Activated naive CD4-positive, alpha-beta T cell treated with anti-CD3 and anti-CD28 coated beads, Interleukin-2, amount 10 ng/mL, durations not matched to agents 7 days and 5 days (primary cell): Measurements from ENCODE around the gene GDF11.

Source experiments
- CTCF ChIA-PET: fragments of 350-600 bp; sonication (Branson Sonifier 250); formaldehyde crosslinking; loops from one replicate; lab custom pipeline; 2021; ENCODE audit warnings: antibody characterized with exemption; lab: Charles Lee
- DNase-seq: peaks from one replicate; pipeline ENCODE4 v3.0.0-alpha.2; 2020
- H3K27ac Mint-ChIP-seq: one replicate; pipeline ENCODE4 v1.8.0; 2021; ENCODE audit warnings: mild to moderate bottlenecking, moderate library complexity, mixed read lengths
- H3K27me3 Mint-ChIP-seq: one replicate; pipeline ENCODE4 v1.8.0; 2021; ENCODE audit warnings: mild to moderate bottlenecking, mixed read lengths
- H3K36me3 Mint-ChIP-seq: one replicate; pipeline ENCODE4 v1.8.0; 2021; ENCODE audit warnings: mixed read lengths
- H3K4me1 Mint-ChIP-seq: one replicate; pipeline ENCODE4 v1.8.0; 2021; ENCODE audit warnings: mixed read lengths
- H3K4me3 Mint-ChIP-seq: one replicate; pipeline ENCODE4 v1.8.0; 2021; ENCODE audit warnings: mild to moderate bottlenecking, moderate library complexity, mixed read lengths
- H3K9me3 Mint-ChIP-seq: one replicate; pipeline ENCODE4 v1.8.0; 2021; ENCODE audit warnings: mixed read lengths

Gene GDF11

DNA sequence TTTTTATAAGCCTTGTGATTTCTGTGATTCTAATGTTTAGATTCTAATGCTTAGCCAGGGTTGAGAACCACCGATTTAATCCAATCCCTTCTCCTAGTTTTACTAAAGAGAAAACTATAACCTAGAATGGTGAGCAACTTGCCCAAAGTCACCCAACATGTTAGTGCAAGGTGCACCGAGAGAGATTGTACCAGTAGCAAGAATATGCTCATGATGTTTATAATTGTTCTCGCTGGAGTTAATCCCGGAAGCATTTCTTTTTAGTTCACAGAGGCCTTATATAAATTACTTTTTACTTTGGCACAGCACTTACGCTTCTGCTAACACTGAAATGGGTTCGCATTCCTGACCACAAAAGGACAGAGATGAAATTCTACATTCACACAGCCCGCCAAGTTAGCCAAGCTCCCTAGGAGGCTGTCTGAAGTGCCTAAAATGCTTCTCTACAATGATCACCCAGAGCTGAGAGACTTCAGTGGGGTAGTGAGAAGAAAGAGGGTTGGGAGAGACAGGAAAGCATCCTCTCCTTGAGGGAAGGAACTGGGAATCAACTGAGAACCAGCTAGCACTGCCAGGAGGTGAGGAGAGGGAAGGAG lies 27.7 kb upstream of the GDF11 start:
- Mint-ChIP-seq H3K4me3 (peak overlapping the region; percentile 90), H3K9me3 (no peaks in the 10 kb centered on the region), H3K27ac (peak overlapping the region; percentile 94), H3K36me3 (peaks cover 16% of the 10 kb centered on the region), H3K4me1 (peaks cover 42% of the 10 kb centered on the region), H3K27me3 (peaks cover 33% of the 10 kb centered on the region)
- CTCF ChIA-PET, result interaction anchor here (0.7 to 11.3 kb wide), 3 partner anchors 21 to 70 kb away, joined by 3 to 166 read pairs (median 3); no protein-coding TSS in a partner anchor
- no peak for DNase-seq

DNA sequence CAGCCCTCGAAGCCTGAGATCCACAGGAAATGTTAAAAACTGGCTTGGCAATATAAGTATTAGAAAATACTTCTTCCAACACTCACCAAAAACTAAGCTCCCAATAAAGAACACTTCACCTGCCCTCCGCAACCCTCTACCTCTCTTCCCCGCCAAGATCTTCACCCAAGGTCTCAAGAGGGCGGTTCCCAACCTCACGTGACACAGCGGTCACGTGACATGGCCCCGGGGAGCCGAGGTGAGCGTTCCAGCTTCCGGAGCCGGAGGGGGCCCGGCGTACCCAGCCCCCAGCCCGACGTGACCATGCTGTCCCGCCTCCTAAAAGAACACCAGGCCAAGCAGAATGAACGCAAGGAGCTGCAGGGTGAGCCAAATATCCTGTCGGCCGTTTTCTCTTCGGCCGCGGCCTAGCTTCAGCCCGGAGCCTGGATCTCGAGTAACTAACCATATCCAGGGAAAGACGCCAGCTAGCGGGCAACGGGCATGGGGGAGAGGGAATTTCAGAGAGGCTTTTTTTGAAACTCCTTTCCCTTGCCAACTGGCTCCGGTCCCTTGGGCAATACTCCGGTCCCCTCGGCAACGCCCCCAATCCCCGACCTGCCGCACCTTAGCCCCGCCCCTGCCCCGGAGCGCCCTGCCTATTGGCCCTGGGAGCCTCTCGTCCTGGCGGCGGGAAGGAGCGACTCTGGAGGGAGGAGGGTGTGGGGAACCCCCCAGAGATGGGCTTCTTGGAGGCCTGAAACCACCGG lies 26.9 kb upstream of the GDF11 start, which contains the start of gene BLOC1S1:
TSS of gene BLOC1S1 (plus strand) at position 214 of the 749 bp plus-strand sequence. CDS start at position 220, 6 bp downstream.
- Mint-ChIP-seq H3K4me1 (peaks cover 49% of the 10 kb centered on the region), H3K9me3 (no peaks in the 10 kb centered on the region), H3K4me3 (peak within 1 kb of the TSS; percentile 90), H3K27me3 (peaks cover 26% of the 10 kb centered on the region), H3K27ac (peak within 1 kb of the TSS; percentile 94), H3K36me3 (peaks cover 16% of the 10 kb centered on the region)
- CTCF ChIA-PET, result interaction anchor here (0.7 to 11.3 kb wide), 4 partner anchors 9 to 70 kb away, joined by 3 to 166 read pairs (median 4); no protein-coding TSS in a partner anchor
- peak; percentile 96 for DNase-seq

DNA sequence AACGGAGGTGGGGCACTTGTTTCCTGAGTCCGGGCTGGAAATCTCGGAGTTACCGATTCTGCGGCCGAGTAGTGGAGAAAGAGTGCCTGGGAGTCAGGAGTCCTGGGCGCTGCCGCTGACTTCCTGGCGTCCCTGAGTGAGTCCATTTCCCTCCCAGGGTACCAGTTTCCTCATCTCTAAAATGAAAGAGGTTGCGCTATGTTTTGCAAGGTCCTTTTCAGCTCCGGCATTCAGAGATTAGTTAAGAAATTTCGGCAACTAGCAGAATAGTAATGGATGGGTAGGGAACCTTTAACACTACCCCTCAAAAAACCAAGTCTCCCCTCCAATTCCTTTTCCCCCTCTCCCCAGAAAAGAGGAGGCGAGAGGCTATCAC lies 26.4 kb upstream of the GDF11 start:
- Mint-ChIP-seq H3K4me1 (peaks cover 49% of the 10 kb centered on the region), H3K4me3 (peak overlapping the region; percentile 90), H3K27ac (peak overlapping the region; percentile 94), H3K9me3 (no peaks in the 10 kb centered on the region), H3K27me3 (peaks cover 26% of the 10 kb centered on the region), H3K36me3 (peaks cover 16% of the 10 kb centered on the region)
- DNase-seq, result no peak
- CTCF ChIA-PET, result interaction anchor here (1.2 to 11.3 kb wide), 4 partner anchors 8 to 28 kb away, joined by 3 to 166 read pairs (median 6); no protein-coding TSS in a partner anchor

DNA sequence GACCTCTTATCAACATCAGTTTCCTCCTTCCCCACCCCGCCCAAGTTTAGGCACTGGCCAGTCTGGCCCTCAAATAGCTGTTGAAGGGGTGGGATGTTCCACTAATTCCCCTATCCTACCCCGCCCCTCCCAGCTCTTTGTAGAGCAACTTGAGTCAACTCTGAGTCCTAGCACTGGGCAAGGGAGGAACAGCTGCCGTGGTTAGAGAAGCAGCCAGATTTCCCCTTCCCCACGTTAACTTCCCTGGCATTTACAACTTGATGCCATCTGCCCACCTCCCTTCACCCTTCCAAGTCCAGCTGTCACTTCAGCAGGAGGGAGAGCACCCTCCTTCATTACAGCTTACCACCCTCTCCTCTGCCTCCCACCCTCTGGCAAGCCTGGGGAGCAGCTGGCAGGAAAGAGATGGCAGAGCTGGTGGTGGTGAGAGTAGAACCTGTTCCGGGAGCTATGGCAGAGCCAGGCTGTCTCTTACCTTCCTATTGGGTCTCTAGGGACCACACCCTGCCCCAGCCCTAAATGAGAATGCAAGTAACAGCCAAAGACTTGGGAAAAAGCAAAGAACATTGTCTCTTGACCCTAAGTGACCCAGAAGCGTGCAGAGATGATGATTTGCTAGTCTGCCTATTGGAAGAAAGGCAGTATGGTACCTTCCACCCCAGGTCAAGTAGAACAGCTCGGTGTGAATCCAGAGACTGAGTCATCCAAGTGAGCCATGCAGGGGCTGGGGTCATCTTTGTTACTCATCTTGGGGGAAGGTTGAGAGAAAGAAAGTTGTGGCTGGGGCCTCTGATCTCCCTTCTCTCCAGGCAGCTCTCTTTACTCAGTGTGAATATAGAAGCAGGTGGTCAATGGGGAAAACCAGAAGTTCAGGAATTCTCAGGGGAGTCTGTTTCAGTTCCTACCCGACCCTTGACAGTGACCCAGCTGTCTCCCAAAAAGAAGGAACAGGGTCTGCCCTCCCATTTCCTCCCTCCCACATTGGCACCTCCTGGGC lies 25.6 kb upstream of the GDF11 start:
- Mint-ChIP-seq H3K4me3 (peak overlapping the region; percentile 90), H3K27ac (peak overlapping the region; percentile 65), H3K36me3 (peaks cover 16% of the 10 kb centered on the region), H3K27me3 (peaks cover 18% of the 10 kb centered on the region), H3K4me1 (peaks cover 49% of the 10 kb centered on the region), H3K9me3 (no peaks in the 10 kb centered on the region)
- DNase-seq, result no peak
- CTCF ChIA-PET, result interaction anchor here (0.9 to 11.3 kb wide), 4 partner anchors 8 to 73 kb away, joined by 3 to 166 read pairs (median 6); no protein-coding TSS in a partner anchor

DNA sequence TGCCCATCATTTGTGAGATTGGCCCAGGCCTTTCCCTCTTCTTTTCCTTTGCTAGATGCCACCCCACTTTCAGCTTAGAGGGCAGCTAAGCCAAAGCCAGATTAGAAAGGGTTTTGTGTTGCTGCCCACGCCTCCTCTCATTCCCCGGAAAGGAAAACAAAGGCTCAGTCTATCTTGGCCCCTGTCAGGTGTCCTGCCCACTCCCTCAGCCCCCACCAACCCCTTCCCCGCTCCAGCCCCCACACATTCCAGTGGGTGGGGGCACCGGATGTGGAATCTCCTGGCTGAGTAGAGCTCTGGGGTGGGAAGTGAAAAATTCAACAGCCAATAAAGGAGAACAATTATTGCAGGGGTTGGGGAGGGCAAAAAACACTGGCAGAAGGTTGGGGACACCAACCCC lies 24.9 kb upstream of the GDF11 start:
- DNase-seq, result no peak
- peak overlapping the region; percentile 90 for H3K4me3 Mint-ChIP-seq
- CTCF ChIA-PET, result interaction anchor here (11.3 kb wide), 1 partner anchor 18 kb away, joined by 166 read pairs; no protein-coding TSS in a partner anchor
- H3K27ac Mint-ChIP-seq, result peak overlapping the region; percentile 17
- H3K9me3 Mint-ChIP-seq, result no peaks in the 10 kb centered on the region
- peaks cover 49% of the 10 kb centered on the region for H3K4me1 Mint-ChIP-seq
- peaks cover 11% of the 10 kb centered on the region for H3K27me3 Mint-ChIP-seq
- H3K36me3 Mint-ChIP-seq, result peaks cover 16% of the 10 kb centered on the region

DNA sequence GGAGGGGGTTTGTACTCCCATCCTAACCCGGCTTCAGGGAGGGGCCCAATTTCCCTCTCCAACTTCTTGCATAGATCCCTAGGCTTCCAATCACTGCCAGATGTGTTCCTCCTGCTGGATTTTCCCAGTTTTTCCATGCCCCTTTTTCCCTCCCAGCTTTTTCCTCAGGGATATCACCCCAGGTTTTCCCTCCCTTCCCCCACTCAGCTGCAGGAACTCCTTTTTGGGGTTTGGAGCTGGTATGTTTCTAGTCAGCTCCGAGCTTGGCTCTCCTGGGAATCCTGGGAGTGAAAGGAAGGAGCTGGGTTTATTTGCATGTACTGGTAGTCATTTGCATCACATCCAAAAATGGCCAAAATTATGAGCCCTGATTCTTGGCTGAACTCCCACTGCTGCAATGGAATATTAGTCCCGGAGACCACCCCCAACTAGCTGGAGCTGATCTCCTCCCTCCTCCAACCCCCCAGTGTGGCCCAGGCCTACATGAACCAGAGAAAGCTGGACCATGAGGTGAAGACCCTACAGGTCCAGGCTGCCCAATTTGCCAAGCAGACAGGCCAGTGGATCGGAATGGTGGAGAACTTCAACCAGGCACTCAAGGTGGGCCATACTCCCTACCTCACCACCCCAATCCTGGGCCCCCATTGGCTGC lies 24.2 kb upstream of the GDF11 start:
- H3K36me3 Mint-ChIP-seq, result peaks cover 16% of the 10 kb centered on the region
- H3K4me3 Mint-ChIP-seq, result no peak overlapping the region
- H3K4me1 Mint-ChIP-seq, result peaks cover 49% of the 10 kb centered on the region
- peaks cover 8% of the 10 kb centered on the region for H3K27me3 Mint-ChIP-seq
- CTCF ChIA-PET, result interaction anchor here (0.9 to 11.3 kb wide), 2 partner anchors 10 to 17 kb away, joined by 4 to 166 read pairs; partner anchors contain the start of gene CD63
- H3K27ac Mint-ChIP-seq, result peak overlapping the region; percentile 62
- no peaks in the 10 kb centered on the region for H3K9me3 Mint-ChIP-seq
- no peak for DNase-seq

DNA sequence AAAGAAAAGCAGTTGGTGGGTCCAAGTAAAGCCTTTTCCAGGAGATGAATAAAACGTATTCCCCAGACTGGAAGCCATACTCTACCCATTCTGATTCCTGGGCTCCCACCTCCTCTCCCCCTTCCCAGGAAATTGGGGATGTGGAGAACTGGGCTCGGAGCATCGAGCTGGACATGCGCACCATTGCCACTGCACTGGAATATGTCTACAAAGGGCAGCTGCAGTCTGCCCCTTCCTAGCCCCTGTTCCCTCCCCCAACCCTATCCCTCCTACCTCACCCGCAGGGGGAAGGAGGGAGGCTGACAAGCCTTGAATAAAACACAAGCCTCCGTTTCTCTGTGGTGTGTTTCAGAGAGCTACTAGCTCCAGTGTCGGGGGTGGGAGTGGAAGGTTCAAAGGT lies 23.6 kb upstream of the GDF11 start:
- H3K27me3 Mint-ChIP-seq, result peaks cover 8% of the 10 kb centered on the region
- H3K4me1 Mint-ChIP-seq, result peaks cover 49% of the 10 kb centered on the region
- no peak for DNase-seq
- H3K4me3 Mint-ChIP-seq, result no peak overlapping the region
- peaks cover 16% of the 10 kb centered on the region for H3K36me3 Mint-ChIP-seq
- CTCF ChIA-PET, result interaction anchor here (0.9 to 11.3 kb wide), 4 partner anchors 10 to 221 kb away, joined by 3 to 166 read pairs (median 4); partner anchors contain the start of gene CD63
- no peak overlapping the region for H3K27ac Mint-ChIP-seq
- no peaks in the 10 kb centered on the region for H3K9me3 Mint-ChIP-seq

DNA sequence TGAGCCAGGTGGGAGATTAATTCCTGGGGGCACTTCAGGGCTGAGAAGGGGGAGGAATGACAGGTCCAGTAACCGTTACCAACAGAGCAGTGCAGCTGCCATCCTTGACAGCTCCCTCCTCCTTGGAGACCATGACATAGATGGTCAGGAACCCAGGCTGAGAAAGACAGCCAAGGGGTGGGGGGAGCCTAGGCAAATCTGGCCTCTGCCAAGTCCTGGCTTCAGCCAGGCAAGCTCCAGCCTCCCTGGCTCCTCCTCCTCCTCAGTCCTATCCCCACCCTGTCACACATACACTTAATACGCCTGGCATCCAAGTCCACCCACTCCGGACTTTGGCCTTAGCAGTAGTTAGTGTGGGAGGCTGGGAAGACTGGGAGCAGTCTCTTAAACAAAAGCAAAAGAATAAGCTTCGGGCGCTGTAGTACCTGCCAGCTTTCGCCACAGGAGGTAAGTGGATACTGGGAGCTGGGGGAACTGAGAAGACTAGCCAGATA lies 22.8 kb upstream of the GDF11 start, which contains the start of gene RDH5:
TSS of gene RDH5 (plus strand) at position 323 of the 494 bp plus-strand sequence. CDS start 792 bp downstream, outside the sequence.
- DNase-seq, result no peak
- Mint-ChIP-seq H3K36me3 (peaks cover 20% of the 10 kb centered on the region), H3K27ac (no peak within 1 kb of the TSS), H3K27me3 (peaks cover 8% of the 10 kb centered on the region), H3K4me1 (peaks cover 54% of the 10 kb centered on the region), H3K4me3 (no peak within 1 kb of the TSS), H3K9me3 (no peaks in the 10 kb centered on the region)
- CTCF ChIA-PET, result interaction anchor here (1.0 to 11.3 kb wide), 4 partner anchors 16 to 220 kb away, joined by 3 to 166 read pairs (median 3); a partner anchor contains a TSS

DNA sequence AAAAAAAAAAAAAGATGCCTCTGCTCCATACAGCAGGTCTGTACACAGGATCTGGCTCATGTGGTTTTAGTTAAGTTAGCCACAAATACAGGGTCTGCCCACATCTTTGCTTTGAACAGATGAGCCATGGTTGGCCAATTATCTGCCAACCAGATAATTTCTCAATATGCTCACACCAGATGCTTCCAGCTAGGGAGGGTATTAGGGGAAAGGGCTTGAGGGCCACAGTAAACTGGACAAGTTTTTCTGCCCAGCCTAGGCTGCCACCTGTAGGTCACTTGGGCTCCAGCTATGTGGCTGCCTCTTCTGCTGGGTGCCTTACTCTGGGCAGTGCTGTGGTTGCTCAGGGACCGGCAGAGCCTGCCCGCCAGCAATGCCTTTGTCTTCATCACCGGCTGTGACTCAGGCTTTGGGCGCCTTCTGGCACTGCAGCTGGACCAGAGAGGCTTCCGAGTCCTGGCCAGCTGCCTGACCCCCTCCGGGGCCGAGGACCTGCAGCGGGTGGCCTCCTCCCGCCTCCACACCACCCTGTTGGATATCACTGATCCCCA lies 22.0 kb upstream of the GDF11 start:
- CTCF ChIA-PET, result interaction anchor here (0.5 to 11.3 kb wide), 5 partner anchors 15 to 1864 kb away, joined by 3 to 166 read pairs (median 3); a partner anchor contains a TSS
- H3K4me1 Mint-ChIP-seq, result peaks cover 49% of the 10 kb centered on the region
- peaks cover 25% of the 10 kb centered on the region for H3K36me3 Mint-ChIP-seq
- no peak overlapping the region for H3K4me3 Mint-ChIP-seq
- H3K27me3 Mint-ChIP-seq, result peaks cover 1% of the 10 kb centered on the region
- DNase-seq, result no peak
- no peaks in the 10 kb centered on the region for H3K9me3 Mint-ChIP-seq
- no peak overlapping the region for H3K27ac Mint-ChIP-seq

DNA sequence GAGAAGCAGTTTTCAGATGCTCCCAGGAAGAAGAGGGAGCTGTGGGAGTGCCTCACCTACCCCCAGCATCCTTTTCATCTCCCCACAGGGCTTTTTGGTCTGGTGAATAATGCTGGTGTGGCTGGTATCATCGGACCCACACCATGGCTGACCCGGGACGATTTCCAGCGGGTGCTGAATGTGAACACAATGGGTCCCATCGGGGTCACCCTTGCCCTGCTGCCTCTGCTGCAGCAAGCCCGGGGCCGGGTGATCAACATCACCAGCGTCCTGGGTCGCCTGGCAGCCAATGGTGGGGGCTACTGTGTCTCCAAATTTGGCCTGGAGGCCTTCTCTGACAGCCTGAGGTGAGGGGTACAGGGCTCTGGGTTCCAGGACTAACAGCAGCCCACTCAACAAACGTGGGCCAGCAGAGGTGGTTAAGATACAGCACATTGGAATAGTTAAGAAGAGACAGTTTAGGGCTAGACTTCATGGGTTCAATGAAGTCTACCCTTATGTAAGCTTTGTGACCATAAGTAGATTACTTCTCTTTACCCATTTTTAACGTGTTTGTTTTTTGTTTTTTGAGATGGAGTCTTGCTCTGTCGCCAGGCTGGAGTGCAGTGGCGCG lies 21.2 kb upstream of the GDF11 start:
- peaks cover 26% of the 10 kb centered on the region for H3K36me3 Mint-ChIP-seq
- CTCF ChIA-PET, result interaction anchor here (11.3 kb wide), 1 partner anchor 14 kb away, joined by 166 read pairs; no protein-coding TSS in a partner anchor
- DNase-seq, result no peak
- peak overlapping the region; percentile 52 for H3K27ac Mint-ChIP-seq
- H3K4me1 Mint-ChIP-seq, result peaks cover 51% of the 10 kb centered on the region
- no peaks in the 10 kb centered on the region for H3K27me3 Mint-ChIP-seq
- H3K4me3 Mint-ChIP-seq, result no peak overlapping the region
- no peaks in the 10 kb centered on the region for H3K9me3 Mint-ChIP-seq

DNA sequence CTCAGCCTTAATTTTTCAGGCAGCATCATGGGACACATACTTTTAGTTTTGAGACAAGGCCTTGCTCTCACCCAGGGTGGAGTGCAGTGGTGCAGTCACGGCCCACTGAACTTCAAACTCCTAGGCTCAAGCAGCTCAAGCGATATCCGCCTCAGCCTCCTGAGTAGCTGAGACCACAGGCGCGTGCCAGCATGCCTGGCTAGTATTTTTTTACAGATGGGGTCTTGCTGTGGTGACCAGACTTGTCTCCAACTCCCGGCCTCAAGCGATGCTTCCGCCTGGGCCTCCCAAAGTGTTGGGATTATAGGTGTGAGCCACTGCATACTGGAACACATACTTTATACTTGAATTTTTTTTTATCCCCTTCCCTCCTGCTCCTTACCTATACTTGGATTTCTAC lies 20.0 kb upstream of the GDF11 start:
- no peak for DNase-seq
- H3K36me3 Mint-ChIP-seq, result peaks cover 29% of the 10 kb centered on the region
- H3K27me3 Mint-ChIP-seq, result no peaks in the 10 kb centered on the region
- peaks cover 51% of the 10 kb centered on the region for H3K4me1 Mint-ChIP-seq
- H3K9me3 Mint-ChIP-seq, result no peaks in the 10 kb centered on the region
- no peak overlapping the region for H3K27ac Mint-ChIP-seq
- CTCF ChIA-PET, result interaction anchor here (0.7 to 11.3 kb wide), 2 partner anchors 13 to 97 kb away, joined by 3 to 166 read pairs; no protein-coding TSS in a partner anchor
- no peak overlapping the region for H3K4me3 Mint-ChIP-seq
